Brain microvascular endothelial cell (primary cell): ENCODE data around the gene KIZ.

Experiments used
- DNase-seq: peaks from one replicate; pipeline ENCODE4 v3.0.0-alpha.2; 2020
- H3K27ac ChIP-seq: fragments of 250-450 bp; sonication (Bioruptor Pico); 2 replicates; pipeline ENCODE4 v1.5.1; 2020; ENCODE audit warnings: mild to moderate bottlenecking, moderate library complexity
- H3K27me3 ChIP-seq: fragments of 250-450 bp; sonication (Bioruptor Pico); replicated peaks from 2 replicates; pipeline ENCODE4 v1.5.1; 2020; ENCODE audit warnings: mild to moderate bottlenecking
- H3K36me3 ChIP-seq: fragments of 250-450 bp; sonication (Bioruptor Pico); replicated peaks from 2 replicates; pipeline ENCODE4 v1.5.1; 2020; ENCODE audit warnings: mild to moderate bottlenecking
- H3K4me3 ChIP-seq: 2 replicates; pipeline ENCODE4 v1.5.1; 2011; ENCODE audit warnings: low read depth, mild to moderate bottlenecking, control low read depth, low read length, moderate library complexity
- in situ Hi-C: cut with HindIII; loops from 2 replicates; pipeline ENCODE4 v1.10.0; 2017; ENCODE audit warnings: low sequenced_read_pairs, low pct_ligation_motif_present
- TF ChIP-seq, protein P1 (sequence below): IDR thresholded peaks from 2 replicates; pipeline ENCODE4 v1.5.1; 2011; ENCODE audit warnings: low read depth, mild to moderate bottlenecking, moderate library complexity, low read length, control low read depth, inconsistent platforms; ENCODE audit errors: missing control alignments

The KIZ gene

DNA sequence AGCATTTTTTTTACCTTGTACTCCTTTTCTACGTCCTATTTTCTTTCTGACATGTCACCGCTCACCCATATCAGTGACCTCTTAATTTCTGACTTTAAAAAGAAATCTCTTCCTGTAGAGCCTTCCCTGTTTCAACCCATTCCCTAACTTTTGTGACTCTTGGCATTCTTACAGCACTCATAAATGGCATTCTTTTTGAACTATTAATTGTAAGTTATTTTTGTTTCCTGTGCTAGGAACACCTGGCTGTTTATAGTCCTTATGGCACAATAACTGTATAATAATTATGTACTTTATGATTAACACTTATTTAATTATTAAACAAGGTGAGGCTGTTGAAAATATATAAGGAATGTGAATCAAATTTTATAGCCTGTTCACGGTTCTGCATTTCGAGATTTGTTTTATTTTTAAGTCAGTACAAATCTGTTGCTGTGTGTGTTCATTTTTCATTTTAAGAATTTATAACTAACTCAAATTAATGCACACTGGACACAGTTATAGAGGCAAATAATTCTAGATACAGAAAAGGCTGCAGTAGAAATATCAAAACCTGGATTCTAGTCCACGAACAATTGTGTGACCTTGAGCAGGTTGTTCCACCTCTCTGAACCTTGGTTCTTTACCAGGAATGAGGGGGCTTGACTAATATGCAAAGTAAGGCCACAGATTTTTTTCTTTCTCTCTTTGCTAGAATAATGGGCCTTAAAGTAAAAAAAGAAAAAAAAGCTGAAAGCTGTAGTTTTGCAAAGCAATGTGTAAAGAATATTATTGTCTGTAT is 1.5 kb downstream of the KIZ start:
- in situ Hi-C loops: no loop called here
- no peaks in the 10 kb centered on the region for H3K27me3 ChIP-seq
- no peak for DNase-seq
- H3K36me3 ChIP-seq: no peaks in the 10 kb centered on the region
- no peak overlapping the region for H3K4me3 ChIP-seq
- H3K27ac ChIP-seq: no peak overlapping the region
- TF ChIP-seq, protein P1, sequence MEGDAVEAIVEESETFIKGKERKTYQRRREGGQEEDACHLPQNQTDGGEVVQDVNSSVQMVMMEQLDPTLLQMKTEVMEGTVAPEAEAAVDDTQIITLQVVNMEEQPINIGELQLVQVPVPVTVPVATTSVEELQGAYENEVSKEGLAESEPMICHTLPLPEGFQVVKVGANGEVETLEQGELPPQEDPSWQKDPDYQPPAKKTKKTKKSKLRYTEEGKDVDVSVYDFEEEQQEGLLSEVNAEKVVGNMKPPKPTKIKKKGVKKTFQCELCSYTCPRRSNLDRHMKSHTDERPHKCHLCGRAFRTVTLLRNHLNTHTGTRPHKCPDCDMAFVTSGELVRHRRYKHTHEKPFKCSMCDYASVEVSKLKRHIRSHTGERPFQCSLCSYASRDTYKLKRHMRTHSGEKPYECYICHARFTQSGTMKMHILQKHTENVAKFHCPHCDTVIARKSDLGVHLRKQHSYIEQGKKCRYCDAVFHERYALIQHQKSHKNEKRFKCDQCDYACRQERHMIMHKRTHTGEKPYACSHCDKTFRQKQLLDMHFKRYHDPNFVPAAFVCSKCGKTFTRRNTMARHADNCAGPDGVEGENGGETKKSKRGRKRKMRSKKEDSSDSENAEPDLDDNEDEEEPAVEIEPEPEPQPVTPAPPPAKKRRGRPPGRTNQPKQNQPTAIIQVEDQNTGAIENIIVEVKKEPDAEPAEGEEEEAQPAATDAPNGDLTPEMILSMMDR: no peak

DNA sequence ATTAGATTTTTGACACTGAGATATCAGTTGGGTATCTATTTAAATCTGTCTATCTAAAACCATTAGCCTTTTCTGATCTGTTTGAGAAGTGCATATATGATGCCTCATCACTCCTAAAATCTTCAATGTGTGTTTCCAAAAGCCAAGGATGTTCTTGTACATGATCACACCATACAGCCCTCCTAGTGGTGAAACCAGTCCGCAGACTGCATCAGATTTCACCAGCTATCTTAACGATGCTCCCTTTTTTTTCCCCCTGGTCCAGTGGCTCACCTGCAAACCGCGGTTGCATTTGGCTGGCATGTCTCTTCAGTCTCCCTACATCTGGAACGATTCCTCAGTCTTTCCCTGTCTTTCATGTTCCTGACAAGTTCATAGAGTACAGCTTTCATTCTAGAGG is 4.0 kb downstream of the KIZ start:
- H3K36me3 ChIP-seq: no peaks in the 10 kb centered on the region
- H3K4me3 ChIP-seq: no peak overlapping the region
- in situ Hi-C loops: no loop called here
- no peak for DNase-seq
- H3K27me3 ChIP-seq: no peaks in the 10 kb centered on the region
- TF ChIP-seq, protein P1: peak; percentile 28
- H3K27ac ChIP-seq: no peak overlapping the region

DNA sequence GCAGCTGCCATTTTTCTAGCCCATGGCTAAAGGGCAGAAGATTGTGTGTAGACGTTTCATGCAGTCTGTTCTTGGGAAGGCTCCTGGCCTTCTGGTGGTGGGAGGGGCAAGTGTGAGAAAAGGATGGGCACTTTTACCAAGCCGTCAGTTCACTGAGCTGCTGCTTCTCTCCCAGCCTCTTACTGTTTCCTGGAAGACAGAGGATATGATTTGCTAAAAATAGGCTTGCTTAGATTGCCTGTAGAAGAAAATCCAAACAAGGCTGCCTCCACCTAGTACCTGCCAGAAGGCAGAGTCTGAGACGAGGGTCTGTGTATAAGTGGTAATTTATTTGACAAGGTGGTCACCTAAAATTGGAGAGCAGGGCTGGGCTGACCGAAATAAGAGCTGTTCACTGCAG is 7.5 kb downstream of the KIZ start:
- no peaks in the 10 kb centered on the region for H3K36me3 ChIP-seq
- no peak overlapping the region for H3K27ac ChIP-seq
- no peaks in the 10 kb centered on the region for H3K27me3 ChIP-seq
- in situ Hi-C loops: no loop called here
- H3K4me3 ChIP-seq: no peak overlapping the region
- TF ChIP-seq, protein P1: no peak
- no peak for DNase-seq

DNA sequence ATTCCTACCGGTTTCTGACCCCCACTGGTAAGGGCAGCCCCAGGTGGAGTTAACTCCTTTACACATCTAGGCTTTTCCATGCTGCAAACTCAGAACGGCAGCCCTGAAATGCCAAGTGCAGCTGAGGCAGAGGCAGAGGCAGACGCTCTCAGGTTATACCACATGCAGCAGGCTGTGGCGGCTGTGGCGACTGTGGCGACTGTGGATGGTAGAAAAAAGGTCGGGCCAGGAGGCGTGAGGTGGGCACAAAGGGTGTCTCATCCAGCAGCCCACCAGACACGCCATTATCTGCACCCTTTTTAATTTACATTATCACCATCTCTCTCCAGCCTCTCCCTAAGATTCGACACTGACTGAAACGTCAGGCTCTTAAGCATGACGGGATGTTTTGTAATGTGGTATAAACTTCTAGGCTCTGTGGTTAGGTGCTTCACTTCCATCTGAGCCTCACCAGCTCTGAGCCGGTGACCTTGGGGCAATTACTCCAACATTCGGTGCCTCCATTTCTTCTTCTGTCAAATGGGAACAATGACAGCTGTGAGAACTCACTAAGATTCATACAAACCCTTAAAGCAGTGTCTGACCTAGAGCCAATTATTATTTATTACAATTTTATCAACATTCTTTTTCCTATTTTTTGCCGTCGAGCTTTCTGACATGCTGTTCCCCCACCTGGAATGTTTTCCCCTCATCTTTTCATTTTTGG is 8.2 kb downstream of the KIZ start:
- Histone ChIP-seq H3K27ac (no peak overlapping the region), H3K27me3 (no peaks in the 10 kb centered on the region), H3K36me3 (no peaks in the 10 kb centered on the region), H3K4me3 (no peak overlapping the region)
- no peak for DNase-seq
- TF ChIP-seq, protein P1: no peak
- in situ Hi-C loops: no loop called here

DNA sequence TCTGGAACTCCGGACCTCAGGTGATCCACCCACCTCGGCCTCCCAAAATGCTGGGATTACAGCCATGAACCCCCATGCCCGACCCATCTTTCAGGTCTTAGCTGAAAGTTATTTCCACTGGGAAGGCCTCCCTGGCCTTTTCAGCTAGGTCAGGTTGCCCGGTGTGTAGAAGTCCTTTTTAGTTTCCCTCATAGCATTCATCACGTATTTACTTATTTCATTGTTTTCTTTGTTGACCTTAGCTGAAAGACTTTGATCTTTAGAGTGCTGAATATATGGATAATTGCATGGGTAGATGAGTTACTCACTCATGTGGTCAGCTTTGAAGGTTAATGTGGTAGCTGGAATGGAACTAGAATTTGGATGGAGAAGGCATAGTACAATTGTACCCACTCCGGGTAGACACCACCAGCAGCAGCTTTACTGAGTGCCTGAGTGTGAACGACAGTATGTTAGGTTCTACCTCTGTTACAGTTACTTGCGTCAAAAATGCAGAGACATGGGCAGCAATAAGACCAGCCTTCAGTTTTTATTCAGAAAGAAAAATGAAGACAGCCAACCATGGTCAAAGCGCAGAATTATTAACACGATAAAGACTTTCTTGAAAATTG is 9.1 kb downstream of the KIZ start:
- in situ Hi-C loops: no loop called here
- Histone ChIP-seq H3K27ac (no peak overlapping the region), H3K36me3 (no peaks in the 10 kb centered on the region), H3K4me3 (no peak overlapping the region), H3K27me3 (no peaks in the 10 kb centered on the region)
- TF ChIP-seq, protein P1: no peak
- no peak for DNase-seq
